CD4-positive, alpha-beta T cell treated with Interleukin-15 for 4 hours (primary cell): ENCODE measurements around the gene KDM1B.
"Not testable (repeated sequence)": the region's sequence is repeated elsewhere in the genome, so short reads cannot be mapped to it uniquely, and the experiment has no call there.

Experiments used
- DNase-seq: peaks from one replicate; pipeline ENCODE4 v3.0.0-alpha.2; 2020; ENCODE audit warnings: low spot score

KDM1B gene

GRCh38 chr6:18155150-18155863 is at the start of gene KDM1B:
KDM1B (plus strand) TSS chr6:18155422; CDS start chr6:18159896, 4,474 bp downstream.
- peak; percentile 99 for DNase-seq

GRCh38 chr6:18107061-18107460 is 48.2 kb upstream of the KDM1B start:
- DNase-seq, result no peak

GRCh38 chr6:18110162-18110561 is 45.1 kb upstream of the KDM1B start:
- no peak for DNase-seq

- no peak for DNase-seq
These were observed 39.9 kb upstream of the KDM1B start for GRCh38 chr6:18115356-18115755.

- no peak for DNase-seq
These were observed 38.1 kb upstream of the KDM1B start for GRCh38 chr6:18117136-18117535.

GRCh38 chr6:18118330-18118729 is 36.9 kb upstream of the KDM1B start:
- DNase-seq, result no peak

GRCh38 chr6:18119236-18119635 is 36.0 kb upstream of the KDM1B start:
- no peak for DNase-seq

GRCh38 chr6:18121580-18122127 is 33.6 kb upstream of the KDM1B start:
- DNase-seq, result no peak

GRCh38 chr6:18122128-18123093 is 32.8 kb upstream of the KDM1B start, which contains the start of gene NHLRC1:
NHLRC1 (minus strand) TSS chr6:18122677; CDS start chr6:18122606, 71 bp downstream.
- peak; percentile 67 for DNase-seq

- DNase-seq, result no peak
These were observed 29.1 kb upstream of the KDM1B start for GRCh38 chr6:18126121-18126520.

GRCh38 chr6:18132346-18132745 is 22.9 kb upstream of the KDM1B start:
- DNase-seq, result no peak

GRCh38 chr6:18135171-18135570 is 20.1 kb upstream of the KDM1B start:
- DNase-seq, result no peak

GRCh38 chr6:18136260-18136659 is 19.0 kb upstream of the KDM1B start:
- no peak for DNase-seq

- DNase-seq, result no peak
These were observed 16.3 kb upstream of the KDM1B start for GRCh38 chr6:18138906-18139305.

- DNase-seq, result no peak
These were observed 15.1 kb upstream of the KDM1B start for GRCh38 chr6:18139935-18140621.

GRCh38 chr6:18141805-18142590 is 13.2 kb upstream of the KDM1B start:
- no peak for DNase-seq

- no peak for DNase-seq
These were observed 12.7 kb upstream of the KDM1B start for GRCh38 chr6:18142591-18142861.

- no peak for DNase-seq
These were observed 8.1 kb upstream of the KDM1B start for GRCh38 chr6:18147160-18147559.

- no peak for DNase-seq
These were observed 7.6 kb upstream of the KDM1B start for GRCh38 chr6:18147616-18148015.

GRCh38 chr6:18148304-18149025 is 6.8 kb upstream of the KDM1B start:
- no peak for DNase-seq

GRCh38 chr6:18151391-18151790 is 3.8 kb upstream of the KDM1B start:
- not testable (repeated sequence) for DNase-seq
